Measurements from ENCODE around the gene TSPAN18.

The TSPAN18 gene

GRCh38 chr11:44808053-44808753, 81.4 kb downstream of the TSPAN18 start:
- H2AFZ ChIP-seq (ENCODE audit: insufficient read depth, low read length, poor library complexity), result no peak overlapping the region
- no peak overlapping the region for H3K27ac ChIP-seq (ENCODE audit: low read depth, low read length)
- no peak overlapping the region for H3K18ac ChIP-seq (ENCODE audit: low read length)
- H2BK12ac ChIP-seq (ENCODE audit: low read length), result no peak overlapping the region
- no peak overlapping the region for H3K14ac ChIP-seq (ENCODE audit: low read length)
- H3K4me1 ChIP-seq (ENCODE audit: control insufficient read depth in 1 of 2, insufficient read depth in 2 of 2, low read length in 2 of 2), result no peaks in the 10 kb centered on the region
- no peak overlapping the region for H3K4me3 ChIP-seq (ENCODE audit: low read depth, low read length)
- no peaks in the 10 kb centered on the region for H3K27me3 ChIP-seq (ENCODE audit: insufficient read depth, low read length)
- H2AK5ac ChIP-seq (ENCODE audit: low read length), result no peak overlapping the region
- H4K12ac ChIP-seq (ENCODE audit: low read depth, low read length), result no peak overlapping the region
- no peak for DNase-seq
- H4K91ac ChIP-seq (ENCODE audit: low read depth, low read length), result no peak overlapping the region
- H2BK120ac ChIP-seq (ENCODE audit: insufficient read depth, low read length, poor library complexity), result no peak overlapping the region
- no peaks in the 10 kb centered on the region for H3K79me2 ChIP-seq (ENCODE audit: control insufficient read depth, insufficient read depth, low read length, poor library complexity)
- no CpG with 5 or more reads among the region's 7 CpGs for WGBS (ENCODE audit: extremely low coverage, insufficient coverage, insufficient read length)
- H3K23ac ChIP-seq (ENCODE audit: low read length), result no peak overlapping the region
- H3K9ac ChIP-seq (ENCODE audit: low read length), result no peak overlapping the region
- H3K9me3 ChIP-seq (ENCODE audit: insufficient read depth, low read depth, low read length), result no peaks in the 10 kb centered on the region
- H3K79me1 ChIP-seq (ENCODE audit: low read length), result no peaks in the 10 kb centered on the region
- H3K36me3 ChIP-seq (ENCODE audit: control insufficient read depth in 1 of 2, insufficient read depth in 2 of 2, low read length in 2 of 2), result no peaks in the 10 kb centered on the region
- H3K4me2 ChIP-seq (ENCODE audit: low read length), result no peak overlapping the region
- no peak overlapping the region for H2BK5ac ChIP-seq (ENCODE audit: low read depth, low read length, poor library complexity)
- H4K8ac ChIP-seq (ENCODE audit: low read depth, low read length), result no peak overlapping the region
- H3K4ac ChIP-seq (ENCODE audit: low read depth, low read length), result no peak overlapping the region

- no CpG with 5 or more reads among the region's 6 CpGs for WGBS (ENCODE audit: extremely low coverage, insufficient coverage, insufficient read length)
- H2BK5ac ChIP-seq (ENCODE audit: low read depth, low read length, poor library complexity), result no peak overlapping the region
- no peaks in the 10 kb centered on the region for H3K79me2 ChIP-seq (ENCODE audit: control insufficient read depth, insufficient read depth, low read length, poor library complexity)
Measured at GRCh38 chr11:44809283-44809682, 82.5 kb downstream of the TSPAN18 start.

GRCh38 chr11:44811841-44812448, 85.2 kb downstream of the TSPAN18 start:
- no peak overlapping the region for H2BK5ac ChIP-seq (ENCODE audit: low read depth, low read length, poor library complexity)
- no peak overlapping the region for H4K8ac ChIP-seq (ENCODE audit: low read depth, low read length)
- no peak overlapping the region for H2BK12ac ChIP-seq (ENCODE audit: low read length)
- no peaks in the 10 kb centered on the region for H3K9me3 ChIP-seq (ENCODE audit: insufficient read depth, low read depth, low read length)
- H3K27ac ChIP-seq (ENCODE audit: low read depth, low read length), result no peak overlapping the region
- no peak overlapping the region for H3K4me2 ChIP-seq (ENCODE audit: low read length)
- H3K18ac ChIP-seq (ENCODE audit: low read length), result no peak overlapping the region
- no peak for DNase-seq
- no peaks in the 10 kb centered on the region for H3K4me1 ChIP-seq (ENCODE audit: control insufficient read depth in 1 of 2, insufficient read depth in 2 of 2, low read length in 2 of 2)
- no peak overlapping the region for H2AK5ac ChIP-seq (ENCODE audit: low read length)
- H3K14ac ChIP-seq (ENCODE audit: low read length), result no peak overlapping the region
- H4K12ac ChIP-seq (ENCODE audit: low read depth, low read length), result no peak overlapping the region
- no peak overlapping the region for H3K23ac ChIP-seq (ENCODE audit: low read length)
- H3K4me3 ChIP-seq (ENCODE audit: low read depth, low read length), result no peak overlapping the region
- no peaks in the 10 kb centered on the region for H3K36me3 ChIP-seq (ENCODE audit: control insufficient read depth in 1 of 2, insufficient read depth in 2 of 2, low read length in 2 of 2)
- H2BK120ac ChIP-seq (ENCODE audit: insufficient read depth, low read length, poor library complexity), result no peak overlapping the region
- H2AFZ ChIP-seq (ENCODE audit: insufficient read depth, low read length, poor library complexity), result no peak overlapping the region
- H3K79me1 ChIP-seq (ENCODE audit: low read length), result no peaks in the 10 kb centered on the region
- no peaks in the 10 kb centered on the region for H3K27me3 ChIP-seq (ENCODE audit: insufficient read depth, low read length)
- H3K9ac ChIP-seq (ENCODE audit: low read length), result no peak overlapping the region
- no CpG with 5 or more reads among the region's 6 CpGs for WGBS (ENCODE audit: extremely low coverage, insufficient coverage, insufficient read length)
- H3K79me2 ChIP-seq (ENCODE audit: control insufficient read depth, insufficient read depth, low read length, poor library complexity), result no peaks in the 10 kb centered on the region
- H3K4ac ChIP-seq (ENCODE audit: low read depth, low read length), result no peak overlapping the region
- no peak overlapping the region for H4K91ac ChIP-seq (ENCODE audit: low read depth, low read length)

More at GRCh38 chr11:44809283-44809682, 82.5 kb downstream of the TSPAN18 start:
- Histone ChIP-seq H3K18ac (ENCODE audit: low read length) (no peak overlapping the region), H3K4me1 (ENCODE audit: control insufficient read depth in 1 of 2, insufficient read depth in 2 of 2, low read length in 2 of 2) (no peaks in the 10 kb centered on the region), H3K4me3 (ENCODE audit: low read depth, low read length) (no peak overlapping the region), H2BK12ac (ENCODE audit: low read length) (no peak overlapping the region), H3K4ac (ENCODE audit: low read depth, low read length) (no peak overlapping the region), H2AK5ac (ENCODE audit: low read length) (no peak overlapping the region), H3K23ac (ENCODE audit: low read length) (no peak overlapping the region), H4K8ac (ENCODE audit: low read depth, low read length) (no peak overlapping the region), H3K4me2 (ENCODE audit: low read length) (no peak overlapping the region), H3K27ac (ENCODE audit: low read depth, low read length) (no peak overlapping the region), H2AFZ (ENCODE audit: insufficient read depth, low read length, poor library complexity) (no peak overlapping the region), H3K79me1 (ENCODE audit: low read length) (no peaks in the 10 kb centered on the region), H3K27me3 (ENCODE audit: insufficient read depth, low read length) (no peaks in the 10 kb centered on the region), H3K14ac (ENCODE audit: low read length) (no peak overlapping the region), H2BK120ac (ENCODE audit: insufficient read depth, low read length, poor library complexity) (no peak overlapping the region), H4K91ac (ENCODE audit: low read depth, low read length) (no peak overlapping the region), H3K9me3 (ENCODE audit: insufficient read depth, low read depth, low read length) (no peaks in the 10 kb centered on the region), H4K12ac (ENCODE audit: low read depth, low read length) (no peak overlapping the region), H3K36me3 (ENCODE audit: control insufficient read depth in 1 of 2, insufficient read depth in 2 of 2, low read length in 2 of 2) (no peaks in the 10 kb centered on the region), H3K9ac (ENCODE audit: low read length) (no peak overlapping the region)
- DNase-seq, result no peak

GRCh38 chr11:44812971-44813370, 86.2 kb downstream of the TSPAN18 start:
- no peak overlapping the region for H4K12ac ChIP-seq (ENCODE audit: low read depth, low read length)
- no peak overlapping the region for H2BK5ac ChIP-seq (ENCODE audit: low read depth, low read length, poor library complexity)
- no peak overlapping the region for H2BK120ac ChIP-seq (ENCODE audit: insufficient read depth, low read length, poor library complexity)
- H3K4me3 ChIP-seq (ENCODE audit: low read depth, low read length), result no peak overlapping the region
- no peak overlapping the region for H3K23ac ChIP-seq (ENCODE audit: low read length)
- no peak overlapping the region for H4K91ac ChIP-seq (ENCODE audit: low read depth, low read length)
- no CpG with 5 or more reads among the region's 9 CpGs for WGBS (ENCODE audit: extremely low coverage, insufficient coverage, insufficient read length)
- no peak overlapping the region for H3K14ac ChIP-seq (ENCODE audit: low read length)
- no peak for DNase-seq
- no peak overlapping the region for H2AK5ac ChIP-seq (ENCODE audit: low read length)
- H2AFZ ChIP-seq (ENCODE audit: insufficient read depth, low read length, poor library complexity), result peak overlapping the region; percentile 27
- H3K9ac ChIP-seq (ENCODE audit: low read length), result no peak overlapping the region
- no peak overlapping the region for H3K4ac ChIP-seq (ENCODE audit: low read depth, low read length)
- no peak overlapping the region for H4K8ac ChIP-seq (ENCODE audit: low read depth, low read length)
- H3K79me1 ChIP-seq (ENCODE audit: low read length), result no peaks in the 10 kb centered on the region
- no peaks in the 10 kb centered on the region for H3K27me3 ChIP-seq (ENCODE audit: insufficient read depth, low read length)
- no peak overlapping the region for H3K27ac ChIP-seq (ENCODE audit: low read depth, low read length)
- H3K36me3 ChIP-seq (ENCODE audit: control insufficient read depth in 1 of 2, insufficient read depth in 2 of 2, low read length in 2 of 2), result no peaks in the 10 kb centered on the region
- no peak overlapping the region for H3K4me2 ChIP-seq (ENCODE audit: low read length)
- H2BK12ac ChIP-seq (ENCODE audit: low read length), result no peak overlapping the region
- no peaks in the 10 kb centered on the region for H3K4me1 ChIP-seq (ENCODE audit: control insufficient read depth in 1 of 2, insufficient read depth in 2 of 2, low read length in 2 of 2)
- H3K18ac ChIP-seq (ENCODE audit: low read length), result no peak overlapping the region
- no peaks in the 10 kb centered on the region for H3K79me2 ChIP-seq (ENCODE audit: control insufficient read depth, insufficient read depth, low read length, poor library complexity)
- H3K9me3 ChIP-seq (ENCODE audit: insufficient read depth, low read depth, low read length), result peaks cover 2% of the 10 kb centered on the region
